Liver (tissue), 9 donors: ENCODE results near the gene CNDP2. TPM values are rescaled to one million over a fixed set of nuclear protein-coding genes. Genes with fewer than 3 reads are reported as not detected.

Source experiments
- DNase-seq: peaks from one replicate; pipeline ENCODE4 v3.0.0-alpha.2; 2017; ENCODE audit warnings: low spot score
- H3K27ac ChIP-seq, 2 donors: one replicate each; pipeline ENCODE4 v1.7.0; 2013; ENCODE audit warnings: inconsistent platforms in 2 of 2, low read length in 2 of 2, control low read depth in 1 of 2, low read depth in 1 of 2, mild to moderate bottlenecking in 1 of 2
- H3K27me3 ChIP-seq, 4 donors: one replicate each; pipeline versions ENCODE4 v1.6.1 to v1.7.0; 2013; ENCODE audit warnings: low read length in 3 of 4, inconsistent platforms in 1 of 4, mild to moderate bottlenecking in 1 of 4, moderate library complexity in 1 of 4; ENCODE audit not compliant: control insufficient read depth in 4 of 4, insufficient read depth in 4 of 4
- H3K36me3 ChIP-seq, 4 donors: one replicate each; pipeline versions ENCODE4 v1.6.1 to v1.7.0; 2013; ENCODE audit warnings: low read length in 3 of 4, mild to moderate bottlenecking in 3 of 4, low read depth in 1 of 4, moderate library complexity in 1 of 4; ENCODE audit not compliant: control insufficient read depth in 4 of 4, insufficient read depth in 3 of 4
- H3K4me1 ChIP-seq, 4 donors: one replicate each; pipeline versions ENCODE4 v1.6.1 to v1.7.0; 2013; ENCODE audit warnings: low read length in 3 of 4, mild to moderate bottlenecking in 3 of 4, moderate library complexity in 1 of 4; ENCODE audit not compliant: control insufficient read depth in 4 of 4, insufficient read depth in 4 of 4
- H3K4me3 ChIP-seq, 3 donors: one replicate each; pipeline versions ENCODE4 v1.6.1 to v1.7.0; 2013; ENCODE audit warnings: low read length in 3 of 3, control low read depth in 1 of 3, low read depth in 1 of 3, mild to moderate bottlenecking in 1 of 3
- H3K9ac ChIP-seq, 2 donors: one replicate each; pipeline ENCODE4 v1.7.0; 2013; ENCODE audit warnings: low read length in 2 of 2, mild to moderate bottlenecking in 2 of 2, moderate library complexity in 2 of 2, control low read depth in 1 of 2, low read depth in 1 of 2
- H3K9me3 ChIP-seq, 4 donors: one replicate each; pipeline versions ENCODE4 v1.6.1 to v1.7.0; 2013; ENCODE audit warnings: low read length in 3 of 4; ENCODE audit not compliant: control insufficient read depth in 4 of 4
- ATF3 ChIP-seq: IDR thresholded peaks from 2 replicates; pipeline ENCODE4 v1.6.1; 2016; ENCODE audit warnings: antibody characterized with exemption
- CTCF ChIP-seq: fragments of 150-350 bp; IDR thresholded peaks from 2 replicates; pipeline ENCODE4 v1.5.1; 2017; ENCODE audit warnings: improper control_type of control experiment, low read depth, low read length; ENCODE audit not compliant: missing input control
- FOXA1 ChIP-seq: IDR thresholded peaks from 2 replicates; pipeline ENCODE4 v1.6.1; 2016; ENCODE audit warnings: antibody characterized with exemption
- GABPA ChIP-seq, 2 donors: IDR thresholded peaks in 1 of 2; conservative IDR thresholded peaks in 1 of 2; 2 replicates each; pipeline ENCODE4 v1.6.1; 2016; ENCODE audit warnings: antibody characterized with exemption in 2 of 2, mild to moderate bottlenecking in 1 of 2, moderate library complexity in 1 of 2
- HNF4A ChIP-seq, 2 donors: conservative IDR thresholded peaks; 2 replicates each; pipeline ENCODE4 v1.6.1; 2016; ENCODE audit warnings: antibody characterized with exemption in 2 of 2, mild to moderate bottlenecking in 2 of 2
- JUND ChIP-seq, 2 donors: IDR thresholded peaks; 2 replicates each; pipeline ENCODE4 v1.6.1; 2016; ENCODE audit warnings: antibody characterized with exemption in 2 of 2
- MAX ChIP-seq: IDR thresholded peaks from 2 replicates; pipeline ENCODE4 v1.6.1; 2016; ENCODE audit warnings: antibody characterized with exemption
- NR2F2 ChIP-seq: IDR thresholded peaks from 2 replicates; pipeline ENCODE4 v1.6.1; 2016; ENCODE audit warnings: antibody characterized with exemption
- RAD21 ChIP-seq, 2 donors: IDR thresholded peaks; 2 replicates each; pipeline ENCODE4 v1.6.1; 2016; ENCODE audit warnings: antibody characterized with exemption in 2 of 2, mild to moderate bottlenecking in 2 of 2
- REST ChIP-seq: IDR thresholded peaks from 2 replicates; pipeline ENCODE4 v1.6.1; 2016; ENCODE audit warnings: antibody characterized with exemption, mild to moderate bottlenecking
- RXRA ChIP-seq, 2 donors: IDR thresholded peaks; 2 replicates each; pipeline ENCODE4 v1.6.1; 2017 to 2018; ENCODE audit warnings: antibody characterized with exemption in 2 of 2, mild to moderate bottlenecking in 1 of 2
- SP1 ChIP-seq: IDR thresholded peaks from 2 replicates; pipeline ENCODE4 v1.6.1; 2018; ENCODE audit warnings: antibody characterized with exemption, mild to moderate bottlenecking
- TAF1 ChIP-seq: conservative IDR thresholded peaks from 2 replicates; pipeline ENCODE4 v1.6.1; 2016; ENCODE audit warnings: antibody characterized with exemption, mild to moderate bottlenecking
- YY1 ChIP-seq: IDR thresholded peaks from 2 replicates; pipeline ENCODE4 v1.6.1; 2016; ENCODE audit warnings: antibody characterized with exemption, mild to moderate bottlenecking
- ZBTB33 ChIP-seq: IDR thresholded peaks from 2 replicates; pipeline ENCODE4 v1.6.1; 2016; ENCODE audit warnings: antibody characterized with exemption
- WGBS: extraction: QIAGEN DNeasy Blood & Tissue Kit; methylation state at CpG from one replicate; pipeline ENCODE4 v1.1.7; 2013; 5-methylcytosine and 5-hydroxymethylcytosine counted together
- polyA plus RNA-seq, 2 donors: library from polyadenylated mRNA; stranded (reverse) in 1 of 2; unstranded in 1 of 2; fragments of 200-250 nt in 1 of 2; fragments of >200 nt in 1 of 2; fragmentation: Nextera tagmentation in 1 of 2; extraction: Ambion mirVana in 1 of 2; gene quantifications; one replicate each; pipeline versions ENCODE4 v1.2.1 to v1.2.3, GENCODE V29; 2013 to 2015
- total RNA-seq, 2 donors: library from RNA; depleted of rRNA; stranded (reverse); fragments of >200 nt; gene quantifications; one replicate each; pipeline ENCODE4 v1.2.3, GENCODE V29; 2014
- donor health status: healthy.
- donor health status: healthy.
- donor health status: healthy.
- donor health status: healthy.
- donor health status: healthy.

Gene CNDP2
- total and polyA plus RNA-seq, 4 donors, result 65.5 to 167 (median 141) TPM

- no peak for DNase-seq
- Histone ChIP-seq H3K4me3 (peak overlapping the region; percentile 27 to 61 (median 39)), H3K4me1 (peaks cover 5 to 46% (median 35%) of the 10 kb centered on the region in 4 donors), H3K27ac (peak overlapping the region; percentile 96 to 97), H3K27me3 (no peaks in the 10 kb centered on the region), H3K9ac (peak overlapping the region; percentile 85 to 96), H3K36me3 (peaks cover 5 to 17% (median 16%) of the 10 kb centered on the region in 4 donors), H3K9me3 (no peaks in the 10 kb centered on the region)
- TF ChIP-seq RXRA (IDR thresholded peaks at IDR 0.05) (peak in 1 of 2 donors; percentile 59), REST (peak; percentile 54), FOXA1 (no peak), SP1 (peak; percentile 51), ATF3 (peak; percentile 36), YY1 (peak; percentile 78), TAF1 (peak; percentile 46), GABPA (IDR thresholded peaks at IDR 0.05 in 1 of 2, conservative IDR thresholded peaks at IDR 0.05 in 1 of 2) (peak; percentile 16 to 67), RAD21 (IDR thresholded peaks at IDR 0.05) (no peak), JUND (IDR thresholded peaks at IDR 0.05) (peak in 1 of 2 donors; percentile 36), ZBTB33 (no peak), CTCF (peak; percentile 0), HNF4A (conservative IDR thresholded peaks at IDR 0.05) (peak in 1 of 2 donors; percentile 51), MAX (peak; percentile 69)
- 23% methylated on average over 9 of the region's 9 CpGs for WGBS
Measured at GRCh38 chr18:74499633-74500032, 3.5 kb downstream of the CNDP2 start.

- H3K4me3 ChIP-seq, result peak overlapping the region; percentile 17 to 61 (median 37)
- peaks cover 5 to 46% (median 35%) of the 10 kb centered on the region in 4 donors for H3K4me1 ChIP-seq
- 45% methylated on average over 6 of the region's 6 CpGs for WGBS
- TF ChIP-seq RAD21 (IDR thresholded peaks at IDR 0.05) (no peak), ATF3 (no peak), SP1 (no peak), JUND (IDR thresholded peaks at IDR 0.05) (no peak), CTCF (no peak), HNF4A (conservative IDR thresholded peaks at IDR 0.05) (no peak), NR2F2 (no peak), REST (no peak), FOXA1 (no peak)
- H3K36me3 ChIP-seq, result peaks cover 5 to 20% (median 18%) of the 10 kb centered on the region in 4 donors
- peak overlapping the region; percentile 96 to 97 for H3K27ac ChIP-seq
- H3K9me3 ChIP-seq, result no peaks in the 10 kb centered on the region
- peak overlapping the region in 1 of 2 donors; percentile 96 for H3K9ac ChIP-seq
- no peak for DNase-seq
- no peaks in the 10 kb centered on the region for H3K27me3 ChIP-seq
Measured at GRCh38 chr18:74500372-74500771, 4.2 kb downstream of the CNDP2 start.
